Panc1 (cell line): ENCODE data around the gene ZNF672. TPM values are rescaled to one million over a fixed set of nuclear protein-coding genes. Genes with fewer than 3 reads are reported as not detected.

Source experiments
- ATAC-seq: fragments of 200-7000 bp; cut with Tn5 transposase; 2 replicates; pipeline ENCODE4 v1.9.1; 2020; ENCODE audit warnings: mild to moderate bottlenecking, moderate library complexity
- BruUV-seq: library from RNA; stranded (reverse); fragments of 400-500 nt; replicated peaks from 2 replicates; lab custom pipeline; 2021; lab: Mats Ljungman, UMichigan
- CTCF ChIA-PET: fragments of 300-600 bp; sonication (Branson Sonifier 250); formaldehyde crosslinking; loops from one replicate; lab custom pipeline; 2022; ENCODE audit warnings: antibody characterized with exemption; lab: Charles Lee
- POLR2A ChIA-PET: fragments of 300-600 bp; sonication (Branson Sonifier 250); formaldehyde crosslinking; loops from one replicate; lab custom pipeline; 2022; ENCODE audit warnings: antibody characterized with exemption; lab: Charles Lee
- DNase-seq: peaks from one replicate; pipeline ENCODE4 v3.0.0-alpha.2; 2010; ENCODE audit warnings: low read depth, low spot score
- H3K27ac ChIP-seq: 2 replicates; pipeline ENCODE4 v1.5.1; 2011; ENCODE audit warnings: mild to moderate bottlenecking, low read length, inconsistent platforms
- H3K27me3 ChIP-seq: fragments of 200-500 bp; sonication (Bioruptor generic); 2 replicates; pipeline ENCODE4 v1.6.0; 2014; ENCODE audit warnings: low read length, inconsistent platforms; ENCODE audit not compliant: control insufficient read depth, insufficient read depth
- H3K36me3 ChIP-seq: fragments of 200-500 bp; sonication (Bioruptor generic); 2 replicates; pipeline ENCODE4 v1.5.1; 2014; ENCODE audit warnings: inconsistent platforms, mild to moderate bottlenecking, low read length, moderate library complexity; ENCODE audit not compliant: control insufficient read depth, insufficient read depth
- H3K4me1 ChIP-seq: 2 replicates; pipeline ENCODE4 v1.5.1; 2011; ENCODE audit warnings: inconsistent platforms, mild to moderate bottlenecking, low read length, moderate library complexity; ENCODE audit not compliant: control insufficient read depth, insufficient read depth
- H3K4me3 ChIP-seq, 2 experiments: 2 replicates each; pipeline ENCODE4 v1.5.1; 2011 to 2012; ENCODE audit warnings: low read depth in 2 of 2, low read length in 2 of 2, mild to moderate bottlenecking in 2 of 2, inconsistent platforms in 1 of 2, moderate library complexity in 1 of 2
- H3K9me3 ChIP-seq: fragments of 200-500 bp; sonication (Bioruptor generic); 2 replicates; pipeline ENCODE4 v1.5.1; 2014; ENCODE audit warnings: low read depth, mild to moderate bottlenecking, inconsistent platforms, low read length, moderate library complexity; ENCODE audit not compliant: control insufficient read depth, insufficient read depth
- CTCF ChIP-seq: fragments of 450-650 bp; IDR thresholded peaks from 2 replicates; pipeline ENCODE4 v1.5.1; 2017; ENCODE audit warnings: mild to moderate bottlenecking
- POLR2AphosphoS5 ChIP-seq: IDR thresholded peaks from 2 replicates; pipeline ENCODE4 v1.6.1; 2012; ENCODE audit warnings: mild to moderate bottlenecking, low read depth, low read length, moderate library complexity
- REST ChIP-seq, 2 experiments: IDR thresholded peaks; 2 replicates each; pipeline ENCODE4 v1.6.1; 2011 to 2012; ENCODE audit warnings: low read depth in 2 of 2, control low read depth in 1 of 2, low read length in 1 of 2, mild to moderate bottlenecking in 1 of 2, moderate library complexity in 1 of 2; ENCODE audit not compliant: insufficient read depth in 1 of 2
- SIN3A ChIP-seq: IDR thresholded peaks from 2 replicates; pipeline ENCODE4 v1.6.1; 2012; ENCODE audit warnings: low read depth, mild to moderate bottlenecking, low read length, moderate library complexity, borderline replicate concordance; ENCODE audit not compliant: insufficient read depth
- TCF7L2 ChIP-seq: IDR thresholded peaks from 2 replicates; pipeline ENCODE4 v1.6.1; 2011; ENCODE audit warnings: mild to moderate bottlenecking, low read depth, low read length, inconsistent platforms
- in situ Hi-C: cut with HindIII; loops from 2 replicates; pipeline ENCODE4 v1.10.0; 2016; ENCODE audit warnings: low sequenced_read_pairs, low pct_unique_long_range_greater_than_20kb
- intact Hi-C: fragments of 100-400 bp; cut with micrococcal nuclease; formaldehyde crosslinking; loops from one replicate; pipeline ENCODE4 v1.10.0; 2022; ENCODE audit not compliant: unreplicated experiment
- total RNA-seq: library from RNA; stranded (reverse); gene quantifications from one replicate; pipeline ENCODE4 v1.2.1, GENCODE V29; 2021; ENCODE audit not compliant: unreplicated experiment

The ZNF672 gene
- total RNA-seq, 1 experiment from 2014 or later = 36.2 TPM

- H3K27ac ChIP-seq = no peak overlapping the region
- 0 out of 2 replicates have a peak, but pooled peaks cover 3% of the 10 kb centered on the region for H3K36me3 ChIP-seq
- ChIA-PET CTCF (no interaction called here), POLR2A (no interaction called here)
- in situ Hi-C loops (no loop called here), intact Hi-C loops (no loop called here)
- no peak for TF ChIP-seq CTCF
- TF ChIP-seq POLR2AphosphoS5 = no peak
- TF ChIP-seq SIN3A = no peak
- TF ChIP-seq TCF7L2 = no peak
- TF ChIP-seq REST (IDR thresholded peaks at IDR 0.05; ENCODE audit: insufficient read depth in 1 of 2, low read depth in 2 of 2, low read length in 1 of 2) = no peak
- ATAC-seq = no peak
- no peak overlapping the region for H3K4me3 ChIP-seq
- no TSS peak for BruUV-seq
- DNase-seq = no peak
- H3K9me3 ChIP-seq = no peaks in the 10 kb centered on the region
- no peaks in the 10 kb centered on the region for H3K27me3 ChIP-seq
- H3K4me1 ChIP-seq = no peaks in the 10 kb centered on the region
Observed at GRCh38 chr1:248816042-248816851, 21.8 kb upstream of the ZNF672 start.

- DNase-seq = no peak
- TF ChIP-seq CTCF (no peak), REST (IDR thresholded peaks at IDR 0.05; ENCODE audit: insufficient read depth in 1 of 2, low read depth in 2 of 2, low read length in 1 of 2) (no peak), TCF7L2 (no peak), POLR2AphosphoS5 (no peak), SIN3A (no peak)
Observed at GRCh38 chr1:248817065-248817464, 21.0 kb upstream of the ZNF672 start.

More at GRCh38 chr1:248817065-248817464, 21.0 kb upstream of the ZNF672 start:
- Histone ChIP-seq H3K27me3 (no peaks in the 10 kb centered on the region), H3K4me3 (no peak overlapping the region), H3K27ac (no peak overlapping the region), H3K9me3 (no peaks in the 10 kb centered on the region), H3K36me3 (0 out of 2 replicates have a peak, but pooled peaks cover 3% of the 10 kb centered on the region), H3K4me1 (no peaks in the 10 kb centered on the region)
- ChIA-PET CTCF (no interaction called here), POLR2A (no interaction called here)
- no peak for ATAC-seq
- intact Hi-C loops = no loop called here
- BruUV-seq = no TSS peak
- in situ Hi-C loops = no loop called here
